ENCODE results near the gene ADH1C.

The ADH1C gene

GRCh38 chr4:99301376-99302164 is 51.0 kb downstream of the ADH1C start:
- DNase-seq (ENCODE audit: low read depth in 2 of 2) = no peak

- DNase-seq (ENCODE audit: low read depth in 2 of 2) = no peak
These were observed 51.6 kb downstream of the ADH1C start for GRCh38 chr4:99300934-99301333.

GRCh38 chr4:99293357-99293756 is 59.2 kb downstream of the ADH1C start:
- DNase-seq (ENCODE audit: low read depth in 2 of 2) = no peak

- DNase-seq (ENCODE audit: low read depth in 2 of 2) = no peak
These were observed 61.4 kb downstream of the ADH1C start, which contains the start of gene ADH1A for GRCh38 chr4:99290848-99291786. ADH1A (minus strand) TSS chr4:99290985; CDS start chr4:99290914, 71 bp downstream.

All from activated CD4-positive, alpha-beta T cell treated with anti-CD3 and anti-CD28 coated beads for 24 hours (primary cell).